ENCODE data around the gene MAP2K2. TPM values are rescaled to one million over a fixed set of nuclear protein-coding genes. Genes with fewer than 3 reads are reported as not detected.
A peak's percentile ranks its signal among the peaks of the same experiment; 100 is the strongest.

The MAP2K2 gene
- total RNA-seq, 1 donor from 2014 or later = 107 TPM

- DNase-seq (ENCODE audit: low spot score) = no peak
These were observed 21.4 kb downstream of the MAP2K2 start for GRCh38 chr19:4102339-4103079.

GRCh38 chr19:4101496-4101770 lies 22.5 kb downstream of the MAP2K2 start:
- intact Hi-C loops (cut with DNase I) = no loop called here
- no peak for DNase-seq (ENCODE audit: low spot score)

More at GRCh38 chr19:4102339-4103079, 21.4 kb downstream of the MAP2K2 start:
- intact Hi-C loops (cut with DNase I) = no loop called here

GRCh38 chr19:4100647-4101495 lies 23.1 kb downstream of the MAP2K2 start:
- intact Hi-C loops (cut with DNase I) = no loop called here
- no peak for DNase-seq (ENCODE audit: low spot score)

DNA sequence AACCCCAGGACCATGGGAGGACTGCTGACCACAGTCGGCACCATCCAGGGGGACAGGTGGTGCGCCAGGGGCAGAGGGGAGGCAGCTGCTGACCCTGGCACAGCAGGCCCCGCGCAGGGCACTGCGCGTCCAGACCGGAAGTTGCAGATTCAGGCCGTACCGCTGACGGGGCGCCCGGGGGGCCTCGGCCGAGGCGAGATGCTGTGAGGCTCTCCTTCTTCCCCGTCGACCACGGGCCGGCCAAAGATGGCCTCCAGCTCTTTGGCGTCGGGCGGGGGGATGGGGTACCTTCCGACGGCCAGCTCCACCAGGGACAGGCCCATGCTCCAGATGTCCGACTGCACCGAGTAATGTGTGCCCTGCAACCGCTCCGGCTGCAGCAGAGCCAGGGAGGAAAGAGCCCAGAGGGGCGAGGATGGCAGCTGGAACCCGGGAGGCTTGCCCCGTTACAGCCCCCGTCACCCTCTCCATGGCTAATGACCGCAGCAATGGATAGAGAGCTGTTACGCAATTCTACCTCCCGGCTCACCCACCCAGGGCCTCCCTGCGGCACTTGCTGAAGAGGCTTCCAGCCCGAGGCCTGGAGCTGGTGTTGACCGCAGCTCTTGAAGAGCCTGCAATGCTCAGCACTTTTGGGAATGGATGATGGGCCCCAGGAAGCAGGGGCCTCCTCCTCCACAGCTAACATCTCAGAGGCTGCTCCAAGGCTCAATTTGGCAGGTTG lies 24.7 kb downstream of the MAP2K2 start:
- DNase-seq (ENCODE audit: low spot score) = no peak
- intact Hi-C loops (cut with DNase I) = no loop called here

GRCh38 chr19:4098493-4098892 lies 25.4 kb downstream of the MAP2K2 start:
- peak; percentile 83 for DNase-seq (ENCODE audit: low spot score)
- intact Hi-C loops (cut with DNase I) = no loop called here

DNA sequence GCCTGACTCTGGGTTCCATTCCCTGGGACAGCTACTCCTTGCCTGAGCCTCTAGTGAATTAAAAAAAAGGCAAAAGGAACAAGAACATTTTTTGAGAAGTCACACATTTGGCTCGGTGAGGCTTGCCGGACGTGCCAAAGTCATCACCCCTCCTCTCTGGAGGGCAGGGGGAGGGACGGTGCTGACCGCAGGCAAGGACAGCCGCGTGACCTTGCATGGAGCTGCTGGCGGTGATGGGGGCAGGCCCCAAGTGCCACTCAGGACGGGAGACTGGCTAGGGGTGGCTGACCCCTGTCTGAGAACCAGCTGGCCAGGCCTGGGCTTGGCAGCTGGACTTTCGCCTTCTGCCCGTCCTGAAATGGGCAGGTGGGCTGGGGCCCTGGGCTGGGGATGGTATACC lies 26.4 kb downstream of the MAP2K2 start:
- intact Hi-C loops (cut with DNase I) = no loop called here
- no peak for DNase-seq (ENCODE audit: low spot score)

DNA sequence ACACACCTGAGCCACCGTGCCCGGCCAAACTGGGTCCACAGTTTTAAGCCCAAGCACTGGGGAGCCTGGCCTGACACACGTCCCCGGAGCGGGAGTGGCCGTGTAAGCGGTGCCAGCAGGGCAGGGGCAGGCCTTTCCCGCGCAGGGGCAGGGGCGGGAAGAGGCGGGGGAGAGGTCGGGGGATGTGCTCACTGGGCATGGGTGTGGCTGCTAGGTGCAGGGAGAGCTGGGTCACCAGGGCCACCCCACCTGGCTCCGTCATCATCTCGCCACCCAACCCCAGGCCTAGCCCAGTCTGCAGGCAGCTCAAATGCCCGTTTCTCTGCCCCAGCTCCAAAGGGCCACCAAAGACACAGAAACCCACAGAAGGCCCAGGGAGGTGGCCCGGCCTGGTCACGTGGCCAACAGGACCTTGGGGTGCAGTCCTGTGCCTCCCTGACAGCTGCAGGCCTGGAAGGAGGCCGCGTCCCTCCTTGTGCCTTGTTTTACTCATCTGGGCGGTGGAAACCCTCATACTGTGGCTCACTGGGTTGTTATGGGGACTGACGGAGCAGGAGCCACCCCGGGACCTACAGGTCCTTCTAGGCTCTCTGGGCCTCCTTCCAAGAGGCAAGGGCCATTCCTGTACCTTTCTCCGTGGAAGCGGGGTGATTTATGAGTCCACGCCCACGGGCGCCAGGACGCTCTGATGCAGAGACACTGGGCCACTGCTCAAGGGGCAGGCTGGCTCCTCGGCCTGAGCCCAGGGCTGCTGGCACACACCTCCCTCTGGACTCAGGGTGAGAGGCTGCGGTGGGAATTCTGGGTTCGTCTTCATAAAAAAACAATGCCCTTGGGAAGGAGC lies 27.7 kb downstream of the MAP2K2 start:
- intact Hi-C loops (cut with DNase I) = no loop called here
- no peak for DNase-seq (ENCODE audit: low spot score)

- DNase-seq (ENCODE audit: low spot score) = no peak
- intact Hi-C loops (cut with DNase I) = no loop called here
These were observed 28.5 kb downstream of the MAP2K2 start for GRCh38 chr19:4095488-4095844.

DNA sequence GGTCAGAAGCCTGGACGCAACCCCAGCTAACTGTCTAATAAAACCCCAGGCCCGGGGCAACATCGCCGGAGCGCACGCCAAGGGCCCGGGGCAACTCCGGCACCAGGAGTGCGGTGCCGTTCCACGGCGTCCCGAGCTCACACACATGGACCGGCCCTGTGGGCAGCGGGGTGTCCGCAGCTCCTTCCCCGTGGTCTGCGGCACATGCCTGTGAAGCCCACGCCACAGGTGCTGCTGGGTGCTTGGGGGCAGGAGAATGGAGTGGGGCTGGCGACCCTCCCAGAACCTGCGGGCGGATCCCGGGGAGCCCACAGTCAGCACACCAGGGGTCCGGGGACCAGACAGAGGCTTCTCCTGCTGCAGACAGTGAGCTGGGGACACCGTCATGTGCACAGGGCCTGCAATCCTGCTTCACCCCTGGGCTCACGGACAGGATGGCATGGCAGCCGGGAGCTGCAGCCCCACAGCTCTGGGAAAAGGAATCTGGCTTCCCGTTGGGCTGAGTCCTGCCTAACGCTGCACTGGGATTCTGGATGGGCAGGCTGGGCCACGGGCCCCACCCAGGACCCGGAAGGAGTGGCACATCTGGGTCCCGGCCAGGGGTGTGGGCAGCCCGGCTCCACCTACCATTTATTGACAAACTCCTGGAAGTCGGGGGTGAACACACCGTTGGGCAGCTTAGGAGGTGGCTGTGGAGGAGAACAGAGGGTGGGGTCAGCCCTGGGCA lies 29.0 kb downstream of the MAP2K2 start:
- DNase-seq (ENCODE audit: low spot score) = no peak
- intact Hi-C loops (cut with DNase I) = no loop called here

DNA sequence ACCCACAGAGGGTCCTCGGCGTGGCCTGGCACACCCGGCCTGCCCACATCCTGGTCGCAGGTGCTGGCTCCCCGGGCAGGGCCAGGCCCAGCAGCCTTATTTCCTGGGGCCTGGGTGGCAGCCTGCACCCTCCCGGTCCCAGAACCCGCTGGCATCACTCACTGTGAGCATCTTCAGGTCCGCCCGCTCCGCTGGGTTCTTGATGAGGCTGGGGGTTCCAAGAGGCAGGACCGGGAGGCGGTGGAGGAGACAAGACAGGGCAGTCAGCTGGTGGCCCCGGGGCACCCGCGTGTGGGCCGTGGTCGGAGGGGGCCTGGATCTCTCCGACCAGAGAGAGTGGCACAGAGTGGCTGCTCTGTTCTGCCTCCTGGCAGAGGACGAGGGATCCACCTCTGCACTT lies 29.6 kb downstream of the MAP2K2 start:
- no peak for DNase-seq (ENCODE audit: low spot score)
- intact Hi-C loops (cut with DNase I) = no loop called here

GRCh38 chr19:4093643-4094175 lies 30.2 kb downstream of the MAP2K2 start:
- intact Hi-C loops (cut with DNase I) = no loop called here
- DNase-seq (ENCODE audit: low spot score) = no peak

DNA sequence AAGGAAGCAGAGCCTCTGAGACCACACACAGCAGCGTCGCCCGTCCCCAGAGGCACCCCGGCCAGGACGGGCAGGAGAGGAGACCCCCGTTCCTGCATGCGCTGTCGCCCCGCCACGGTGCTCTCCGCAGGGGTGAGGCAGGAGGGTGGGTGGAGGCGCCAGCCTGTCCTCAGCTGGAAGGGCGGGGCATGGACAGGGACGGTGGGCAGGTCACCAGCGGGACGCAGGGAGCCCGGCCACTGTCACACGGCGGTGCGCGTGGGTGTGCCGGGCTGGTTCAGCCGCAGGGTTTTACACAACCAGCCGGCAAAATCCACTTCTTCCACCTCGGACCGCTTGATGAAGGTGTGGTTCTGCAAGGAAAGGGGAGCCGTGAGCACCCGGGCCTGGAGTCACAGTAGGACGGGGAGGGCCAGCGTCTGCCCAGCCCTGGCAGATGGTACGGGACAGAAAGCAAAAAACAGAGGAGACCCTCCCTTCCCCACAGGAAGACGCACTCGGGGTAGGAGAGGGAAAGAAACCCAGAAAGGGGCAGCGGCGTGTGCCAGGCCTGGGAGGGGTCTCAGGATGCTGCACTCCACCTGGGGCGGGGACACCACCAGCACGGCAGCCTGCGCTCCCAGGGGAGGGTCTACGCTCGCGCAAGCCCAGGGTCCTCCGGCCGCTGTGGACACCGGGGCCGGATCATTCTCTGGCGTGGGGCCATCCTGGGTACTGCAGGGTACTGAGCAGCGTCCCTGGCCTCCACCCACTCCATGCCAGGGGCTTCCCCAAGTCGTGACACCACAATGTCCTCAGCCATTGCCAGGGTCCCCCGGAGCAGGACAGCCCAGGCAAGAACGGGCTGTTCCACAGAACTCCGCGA lies 33.3 kb downstream of the MAP2K2 start:
- intact Hi-C loops (cut with DNase I) = no loop called here
- DNase-seq (ENCODE audit: low spot score) = no peak

DNA sequence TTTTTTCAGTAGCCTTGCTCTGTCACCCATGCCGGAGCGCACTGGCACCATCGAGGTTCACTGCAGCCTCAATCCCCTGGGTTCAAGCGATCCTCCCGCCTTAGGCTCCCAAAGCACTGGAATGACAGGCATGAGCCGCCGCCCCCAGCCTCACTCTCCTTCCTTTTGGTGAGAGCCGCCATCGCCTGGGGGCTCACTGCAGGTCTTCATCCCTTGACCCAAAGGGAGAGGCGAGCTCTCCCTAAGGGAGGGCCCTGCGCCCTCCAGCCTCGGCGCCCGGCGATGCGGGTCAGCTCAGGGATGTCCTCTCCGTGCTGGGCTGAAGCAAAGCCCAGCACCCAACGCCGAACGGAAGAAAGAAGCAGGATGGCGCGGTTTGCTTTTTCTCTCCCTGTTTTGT lies 34.0 kb downstream of the MAP2K2 start:
- no peak for DNase-seq (ENCODE audit: low spot score)
- intact Hi-C loops (cut with DNase I) = no loop called here

GRCh38 chr19:4089400-4089908 lies 34.5 kb downstream of the MAP2K2 start:
- DNase-seq (ENCODE audit: low spot score) = peak; percentile 80
- intact Hi-C loops (cut with DNase I) = no loop called here

DNA sequence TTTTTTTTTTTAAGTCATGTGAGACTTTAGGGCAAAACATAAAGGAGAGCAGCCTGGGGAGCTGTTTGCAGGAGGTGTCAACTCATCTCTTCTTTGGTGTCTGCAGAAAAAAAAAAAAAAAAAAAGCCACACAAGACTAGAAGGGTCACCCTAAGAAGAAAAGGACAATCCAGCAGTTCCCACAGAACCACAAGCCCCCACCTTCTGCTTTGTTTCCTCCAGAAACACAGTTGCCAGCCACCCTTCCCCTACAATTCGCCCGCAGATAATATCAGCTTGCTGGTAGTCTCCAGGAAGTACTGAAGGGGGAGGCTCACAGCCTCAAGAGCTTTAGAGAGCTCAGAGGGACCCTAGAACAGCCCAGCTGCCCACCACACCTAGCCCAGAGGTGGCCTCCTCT lies 34.9 kb downstream of the MAP2K2 start:
- intact Hi-C loops (cut with DNase I) = no loop called here
- DNase-seq (ENCODE audit: low spot score) = no peak

DNA sequence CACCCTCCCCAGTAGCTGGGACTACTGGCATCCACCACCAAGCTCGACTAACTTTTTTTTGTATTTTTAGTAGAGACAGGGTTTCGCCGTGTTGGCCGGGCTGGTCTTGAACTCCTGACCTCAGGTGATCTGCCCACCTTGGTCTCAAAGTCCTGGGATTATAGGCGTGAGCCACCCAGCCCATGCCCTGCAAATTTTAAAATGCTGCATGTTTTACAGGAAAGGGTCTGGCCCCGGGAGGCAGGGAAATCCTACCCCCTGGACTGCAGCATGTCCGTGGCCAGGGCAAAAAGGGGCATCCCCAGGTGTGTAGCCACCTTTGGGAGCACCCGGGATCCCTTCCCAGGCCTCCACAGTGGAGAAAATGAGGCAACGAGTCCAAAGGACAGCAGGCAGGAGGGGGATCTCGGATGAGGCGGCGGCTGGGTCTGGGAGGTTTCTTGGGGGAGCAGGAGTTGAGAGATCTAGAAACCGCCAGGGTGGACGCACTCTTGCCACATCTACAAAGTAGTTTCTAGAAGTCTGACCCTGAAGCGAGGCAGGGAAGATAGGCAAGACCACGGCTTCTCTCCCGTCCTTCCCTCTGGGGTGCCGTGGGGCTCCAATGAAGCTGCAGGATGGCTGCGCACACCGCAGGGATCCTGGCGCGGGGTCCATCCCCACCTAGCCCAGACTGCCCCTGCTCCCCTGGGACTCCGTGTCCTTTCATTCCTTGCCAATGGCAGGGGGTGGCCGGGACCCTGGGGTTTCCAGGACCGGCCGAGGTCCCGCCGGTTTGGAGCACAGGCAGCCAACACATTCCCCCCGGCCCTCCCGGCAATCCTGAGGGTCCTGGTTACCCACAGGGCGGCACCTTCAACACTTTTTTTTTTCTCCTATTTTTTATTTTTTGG lies 35.9 kb downstream of the MAP2K2 start:
- intact Hi-C loops (cut with DNase I) = no loop called here

DNA sequence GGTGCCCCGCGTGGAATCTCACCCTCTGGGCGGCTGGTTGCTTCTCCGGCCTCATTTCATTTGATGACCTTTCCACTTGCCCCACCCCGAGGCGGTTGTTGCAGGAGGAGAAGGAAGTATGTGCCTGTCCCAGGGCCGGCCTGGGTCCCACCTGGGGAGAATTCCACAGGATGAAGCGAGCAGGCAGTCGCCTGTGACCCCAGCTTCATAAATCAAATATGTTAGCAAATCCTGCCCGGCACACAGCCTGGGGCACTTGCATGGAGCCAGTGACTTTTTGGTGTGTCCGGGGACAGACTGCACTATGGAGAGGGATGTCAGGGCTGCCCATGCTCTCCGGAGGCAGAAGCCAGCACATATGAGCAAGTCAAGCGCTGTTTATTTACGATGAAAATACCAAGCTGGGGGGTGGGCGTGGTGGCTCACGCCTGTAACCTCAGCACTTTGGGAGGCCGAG lies 37.5 kb downstream of the MAP2K2 start:
- DNase-seq (ENCODE audit: low spot score) = no peak
- intact Hi-C loops (cut with DNase I) = no loop called here

More for the DNA sequence above, 35.9 kb downstream of the MAP2K2 start:
- no peak for DNase-seq (ENCODE audit: low spot score)
